DMS53 treated with DMSO at 0.1 percent for 48 hours (cell line): ENCODE results near the gene CRYGS.
"Not testable (repeated sequence)": the region's sequence is repeated elsewhere in the genome, so short reads cannot be mapped to it uniquely, and the experiment has no call there.

Experiments used
- DNase-seq: peaks from one replicate; lab custom pipeline; 2025; ENCODE audit not compliant: unreplicated experiment; lab: John Stamatoyannopoulos, UW

CRYGS gene

GRCh38 chr3:186544281-186544680, at the start of gene CRYGS:
Gene CRYGS, minus strand, starts transcription at chr3:186544380. Its CDS starts 54 bp downstream, at chr3:186544326.
- no peak for DNase-seq

- no peak for DNase-seq
These were observed 49.7 kb upstream of the CRYGS start for GRCh38 chr3:186593862-186594261.

GRCh38 chr3:186592682-186593081, 48.5 kb upstream of the CRYGS start:
- DNase-seq: no peak

- no peak for DNase-seq
These were observed 46.6 kb upstream of the CRYGS start for GRCh38 chr3:186590580-186591295.

DNA sequence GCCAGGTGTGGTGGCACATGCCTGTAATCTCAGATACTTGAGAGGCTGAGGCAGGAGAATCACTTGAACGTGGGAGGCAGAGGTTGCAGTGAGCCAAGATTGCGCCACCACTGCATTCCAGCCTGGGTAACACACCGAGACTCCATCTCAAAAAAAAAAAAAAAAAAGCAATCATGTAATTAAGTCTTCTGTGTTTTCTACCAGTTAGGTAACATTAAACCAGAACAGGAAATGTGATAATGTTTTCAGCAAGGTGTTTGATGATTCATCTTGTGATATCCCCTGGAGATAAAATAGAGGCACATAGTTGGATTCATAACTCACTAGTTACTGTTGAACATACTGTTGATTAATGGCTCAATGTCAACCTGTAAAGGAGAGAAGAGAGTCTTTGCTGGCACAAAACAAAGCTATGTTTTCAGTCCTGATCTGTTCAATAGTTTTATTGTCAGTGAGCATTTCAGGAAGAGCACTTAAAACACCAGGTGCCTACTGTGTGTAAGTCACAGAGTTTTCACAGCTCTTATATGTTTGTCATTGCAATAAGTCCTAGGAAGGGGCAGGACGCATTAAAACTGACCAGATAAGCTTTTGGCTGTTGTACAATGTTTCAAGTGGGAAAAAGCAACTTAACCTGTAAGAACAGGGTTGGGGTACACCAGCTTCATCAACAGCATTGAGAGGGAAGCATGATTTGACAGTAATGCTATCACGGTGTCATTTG, 45.8 kb upstream of the CRYGS start:
- peak; percentile 16 for DNase-seq

- no peak for DNase-seq
These were observed 44.9 kb upstream of the CRYGS start for GRCh38 chr3:186589121-186589520.

GRCh38 chr3:186588632-186589031, 44.5 kb upstream of the CRYGS start:
- DNase-seq: peak; percentile 39

DNA sequence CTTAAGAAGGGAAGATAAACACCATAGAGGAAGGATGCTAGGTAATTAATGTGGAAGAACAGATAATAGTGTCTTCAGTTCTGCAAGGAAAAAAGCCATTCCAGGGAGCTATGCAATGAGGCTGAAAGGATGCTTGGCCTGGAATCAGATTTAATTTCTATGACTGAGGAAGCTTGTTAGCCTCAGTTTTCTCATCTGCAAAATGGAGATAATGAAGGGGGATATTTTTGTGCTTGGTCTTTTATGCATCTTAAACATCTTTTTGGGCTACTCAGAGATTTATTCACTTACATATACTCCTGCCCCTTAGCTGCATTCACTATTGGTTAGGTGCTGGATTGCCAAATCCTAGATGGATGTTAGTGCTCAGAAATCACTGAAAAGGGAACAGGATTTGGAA, 43.0 kb upstream of the CRYGS start:
- no peak for DNase-seq

GRCh38 chr3:186586245-186586644, 42.1 kb upstream of the CRYGS start:
- not testable (repeated sequence) for DNase-seq

GRCh38 chr3:186583831-186584230, 39.7 kb upstream of the CRYGS start:
- peak; percentile 11 for DNase-seq

- DNase-seq: no peak
These were observed 38.4 kb upstream of the CRYGS start for GRCh38 chr3:186582541-186582940.

GRCh38 chr3:186580785-186581184, 36.6 kb upstream of the CRYGS start:
- no peak for DNase-seq

DNA sequence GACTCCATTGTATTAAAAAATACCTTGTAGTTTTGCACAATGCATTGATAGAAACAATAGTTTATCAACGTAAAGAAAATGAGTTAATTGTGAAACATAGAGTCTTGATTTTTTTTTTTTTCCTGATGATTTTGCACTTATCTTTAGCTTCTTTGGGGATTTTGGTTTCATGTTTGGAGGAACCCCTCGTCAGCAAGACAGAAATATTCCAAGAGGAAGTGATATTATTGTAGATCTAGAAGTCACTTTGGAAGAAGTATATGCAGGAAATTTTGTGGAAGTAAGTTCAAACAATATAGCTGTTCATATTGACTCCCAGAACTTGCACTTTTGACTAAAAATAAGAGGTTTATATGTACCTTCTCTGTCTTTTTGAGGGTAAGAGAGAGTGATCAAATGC, 33.3 kb upstream of the CRYGS start:
- DNase-seq: no peak

DNA sequence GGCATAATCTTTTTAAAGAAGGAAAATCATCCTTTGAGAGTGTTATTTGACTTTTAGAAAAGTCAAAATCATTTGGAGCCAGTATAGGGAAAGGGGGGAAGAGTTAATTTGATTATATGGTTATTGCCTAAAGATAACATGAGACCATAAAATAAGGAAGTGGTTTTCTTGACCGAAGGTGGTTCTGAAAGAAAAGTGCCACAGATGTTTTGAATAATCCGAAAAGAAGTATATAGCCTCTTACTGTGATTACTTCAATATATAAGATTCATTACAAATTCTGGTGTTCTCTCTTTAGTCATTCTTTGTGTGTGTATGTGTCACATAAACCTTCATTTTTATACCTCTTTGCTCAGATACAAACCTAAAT, 27.4 kb upstream of the CRYGS start:
- DNase-seq: no peak

DNA sequence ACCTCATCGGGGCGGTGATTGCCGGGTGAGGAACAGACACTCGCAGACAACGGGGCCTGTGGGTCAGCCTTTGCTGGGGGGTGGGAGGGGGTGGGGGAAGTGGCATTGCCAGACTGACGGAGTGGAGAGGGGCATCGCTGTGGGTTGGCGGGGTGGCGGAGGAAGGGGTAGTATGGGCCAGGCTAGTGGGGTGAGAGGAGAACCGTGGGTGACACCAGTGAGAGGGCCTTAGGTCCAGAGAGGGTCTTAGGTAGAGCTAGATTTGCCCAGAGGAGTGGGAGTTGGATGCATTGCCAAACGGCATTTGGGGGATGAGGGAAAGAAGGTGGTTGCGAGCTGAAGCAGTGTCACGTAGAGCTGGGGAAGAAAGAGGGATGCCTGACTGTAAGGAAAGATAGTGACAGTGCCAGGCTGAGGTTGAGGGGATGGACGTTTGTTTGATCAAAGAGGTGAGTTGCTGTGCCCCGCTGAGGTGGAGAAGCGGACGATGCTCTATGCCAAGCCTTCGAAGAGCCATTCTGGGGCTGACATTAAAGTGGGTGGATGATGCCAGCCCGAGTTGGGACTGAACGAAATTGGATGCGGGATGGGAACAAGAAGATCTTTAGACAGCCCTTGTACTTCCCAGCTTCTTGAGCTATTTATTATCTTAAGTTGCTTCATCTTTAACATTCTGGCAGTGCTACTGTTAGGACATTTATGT, 26.9 kb upstream of the CRYGS start:
- DNase-seq: no peak

GRCh38 chr3:186570096-186570940, 26.1 kb upstream of the CRYGS start, which contains the start of gene DNAJB11:
Gene DNAJB11, plus strand, starts transcription at chr3:186570720. Its CDS starts 178 bp downstream, at chr3:186570898.
- DNase-seq: peak; percentile 96

- no peak for DNase-seq
These were observed 25.6 kb upstream of the CRYGS start for GRCh38 chr3:186569779-186570095.

DNA sequence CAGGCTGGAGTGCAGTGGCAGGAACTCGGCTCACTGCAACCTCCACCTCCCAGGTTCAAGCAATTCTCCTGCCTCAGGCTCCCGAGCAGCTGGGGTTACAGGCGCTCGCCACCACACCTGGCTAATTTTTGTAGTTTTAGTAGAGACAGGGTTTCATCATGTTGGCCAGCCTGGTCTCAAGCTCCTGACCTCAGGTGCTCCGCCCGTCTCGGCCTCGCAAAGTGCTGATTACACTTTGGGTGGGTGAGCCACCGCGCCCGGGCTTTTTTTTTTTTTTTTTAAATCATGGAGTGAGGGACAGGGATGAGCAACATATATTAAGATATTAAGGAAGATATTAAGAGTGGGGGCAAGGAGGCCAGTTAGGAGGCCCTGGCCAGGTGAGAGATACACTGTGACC, 25.2 kb upstream of the CRYGS start:
- DNase-seq: not testable (repeated sequence)

DNA sequence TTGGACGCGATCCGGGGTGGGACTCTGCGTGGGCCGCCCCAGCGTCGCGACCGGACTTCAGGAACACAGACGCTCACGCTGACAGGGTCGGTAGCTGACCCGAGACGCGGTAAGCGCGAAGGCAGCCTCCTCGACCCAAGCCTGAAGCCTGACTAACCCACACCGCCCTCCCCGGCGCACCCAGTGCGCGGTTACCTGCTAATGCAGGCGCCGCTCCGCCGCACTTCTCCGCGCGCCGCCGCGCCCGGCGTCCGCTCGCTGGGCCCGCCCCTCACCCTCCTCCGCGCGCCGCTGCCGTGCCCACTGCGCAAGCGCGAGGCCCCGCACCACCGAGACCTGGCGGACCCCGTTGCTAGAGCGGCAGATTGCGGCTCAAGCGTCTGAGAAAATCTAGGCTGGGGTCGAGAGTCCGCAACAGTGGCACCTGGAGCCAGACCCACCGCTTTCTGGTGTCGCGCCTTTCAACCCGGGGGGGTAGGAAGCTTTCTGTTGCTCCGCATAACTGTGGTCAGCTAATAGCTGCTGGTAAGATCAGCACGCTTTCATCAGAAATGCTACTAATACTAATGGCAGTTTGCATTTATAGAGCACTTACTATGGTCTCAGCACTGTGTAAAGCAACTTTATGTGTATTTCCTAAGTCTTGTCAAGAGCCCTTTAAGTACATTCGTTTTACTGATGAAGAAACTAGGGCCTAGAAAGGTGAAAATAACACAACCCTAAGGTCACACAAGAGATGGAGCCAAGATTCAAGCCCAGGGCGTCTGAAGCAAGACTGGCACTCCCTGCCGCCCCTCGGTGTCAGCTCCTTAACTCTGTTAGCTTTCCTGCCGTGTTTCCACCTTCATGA, 23.1 kb upstream of the CRYGS start, which contains the start of gene TBCCD1:
TBCCD1 (minus strand) TSS at position 268 of the 850 bp plus-strand sequence. CDS start 3,010 bp downstream, outside the sequence.
- DNase-seq: peak; percentile 48

DNA sequence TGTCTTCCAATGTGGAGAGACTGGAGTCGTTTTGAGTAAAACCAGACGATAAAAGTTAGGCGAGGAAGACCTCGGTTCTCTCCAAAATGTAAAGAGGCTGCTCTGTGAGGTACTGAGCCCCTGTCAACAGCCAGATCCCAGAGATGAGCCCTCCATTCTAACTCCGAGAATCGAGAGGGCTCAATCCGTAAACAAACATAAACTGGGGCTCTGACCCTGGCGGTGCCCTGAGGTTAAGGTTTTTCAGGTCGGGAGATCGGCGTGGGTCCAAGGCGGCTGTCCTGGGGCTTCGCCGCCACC, 22.5 kb upstream of the CRYGS start:
- DNase-seq: no peak
